Retinal pigment epithelial cell (primary cell): ENCODE results near the gene PKDREJ.

Experiments used
- DNase-seq: peaks from one replicate; pipeline ENCODE4 v3.0.0-alpha.2; 2010; ENCODE audit warnings: low read depth
- H3K4me3 ChIP-seq: 2 replicates; pipeline ENCODE4 v1.5.1; 2011; ENCODE audit warnings: mild to moderate bottlenecking, low read length, control low read depth, moderate library complexity
- CTCF ChIP-seq: conservative IDR thresholded peaks from 2 replicates; pipeline ENCODE4 v1.5.1; 2011; ENCODE audit warnings: low read depth, low read length, control low read depth, inconsistent platforms

Gene PKDREJ

GRCh38 chr22:46240073-46240472, 23.1 kb downstream of the PKDREJ start:
- no peak for DNase-seq
- no peak for TF ChIP-seq CTCF
- H3K4me3 ChIP-seq: no peak overlapping the region

- no peak overlapping the region for H3K4me3 ChIP-seq
- TF ChIP-seq CTCF: no peak
- DNase-seq: no peak
These were observed 23.7 kb downstream of the PKDREJ start for GRCh38 chr22:46239261-46240048.

- no peak overlapping the region for H3K4me3 ChIP-seq
- no peak for TF ChIP-seq CTCF
- DNase-seq: no peak
These were observed 24.6 kb downstream of the PKDREJ start for GRCh38 chr22:46238541-46238940.

- TF ChIP-seq CTCF: no peak
These were observed 25.6 kb downstream of the PKDREJ start for GRCh38 chr22:46237453-46238124.

GRCh38 chr22:46234969-46235368, 28.2 kb downstream of the PKDREJ start:
- DNase-seq: no peak
- no peak overlapping the region for H3K4me3 ChIP-seq
- no peak for TF ChIP-seq CTCF

More at GRCh38 chr22:46237453-46238124, 25.6 kb downstream of the PKDREJ start:
- no peak overlapping the region for H3K4me3 ChIP-seq
- DNase-seq: no peak

GRCh38 chr22:46233231-46233630, 29.9 kb downstream of the PKDREJ start:
- no peak for TF ChIP-seq CTCF
- H3K4me3 ChIP-seq: no peak overlapping the region
- peak; percentile 54 for DNase-seq
